Ovary (tissue), 9 donors: ENCODE measurements around the gene SMURF1. TPM values are rescaled to one million over a fixed set of nuclear protein-coding genes. Genes with fewer than 3 reads are reported as not detected.
A peak's percentile ranks its signal among the peaks of the same experiment; 100 is the strongest.

Source experiments
- DNase-seq, 5 donors: peaks; one replicate each; pipeline ENCODE4 v3.0.0-alpha.2; 2019 to 2020
- H3K27ac ChIP-seq, 2 donors: fragments of 200-600 bp; one replicate each; pipeline versions ENCODE4 v1.5.1 to v1.8.0; 2019 to 2022
- H3K27me3 ChIP-seq: fragments of 200-600 bp; one replicate; pipeline ENCODE4 v1.8.0; 2022
- H3K36me3 ChIP-seq: fragments of 200-600 bp; sonication (generic); one replicate; pipeline ENCODE4 v1.5.1; 2019
- H3K4me1 ChIP-seq: one replicate; pipeline ENCODE4 v1.8.1; 2013; ENCODE audit warnings: mild to moderate bottlenecking, moderate library complexity; ENCODE audit not compliant: insufficient read depth
- H3K4me3 ChIP-seq: fragments of 200-600 bp; sonication (generic); one replicate; pipeline ENCODE4 v1.5.1; 2017
- H3K9me3 ChIP-seq, 2 donors: fragments of 200-600 bp in 1 of 2; sonication (generic) in 1 of 2; one replicate each; pipeline versions ENCODE4 v1.5.1 to v1.8.1; 2013 to 2019; ENCODE audit warnings: mild to moderate bottlenecking in 1 of 2, moderate library complexity in 1 of 2
- CTCF ChIP-seq, 3 donors: fragments of 450-650 bp in 2 of 3; fragments of 200-600 bp in 1 of 3; IDR thresholded peaks; one replicate each; pipeline versions ENCODE4 v1.5.1 to v1.8.0; 2016 to 2022; ENCODE audit warnings: antibody characterized with exemption in 3 of 3, mild to moderate bottlenecking in 1 of 3
- EP300 ChIP-seq: sonication (generic); formaldehyde crosslinking; IDR thresholded peaks from one replicate; pipeline ENCODE4 v1.6.1; 2017; ENCODE audit warnings: antibody characterized with exemption
- POLR2A ChIP-seq: fragments of 450-650 bp; IDR thresholded peaks from one replicate; pipeline ENCODE4 v1.6.1; 2017; ENCODE audit warnings: antibody characterized with exemption, mild to moderate bottlenecking, moderate library complexity
- WGBS, 3 donors: extraction: QIAGEN DNeasy Blood & Tissue Kit in 1 of 3; methylation state at CpG; one replicate each; pipeline versions ENCODE4 v1.1.5 to v1.1.7; 2013 to 2017; 5-methylcytosine and 5-hydroxymethylcytosine counted together
- intact Hi-C, 4 donors: fragments of 100-400 bp; cut with DNase I; formaldehyde crosslinking; loops; one replicate each; pipeline versions ENCODE4 v1.11.0 to v1.15.1; 2022 to 2023
- polyA plus RNA-seq, 2 donors: library from polyadenylated mRNA; stranded (reverse); fragments of 200-250 nt in 1 of 2; fragments of 350-450 nt in 1 of 2; fragmentation: Illumina TruSeq in 1 of 2; extraction: RNeasy Lipid Tissue Mini Kit (QIAGEN cat#74804) in 1 of 2; gene quantifications; one replicate each; pipeline ENCODE4 v1.2.3, GENCODE V29; 2013 to 2014
- total RNA-seq, 7 donors: library from RNA; depleted of rRNA in 2 of 7; stranded (reverse); fragments of >200 nt in 2 of 7; fragmentation: NEBNext Ultra II Directional in 3 of 7; extraction: Animal tissue kit (Norgen Biotek cat#: 25700) in 3 of 7; gene quantifications; one replicate each; pipeline versions ENCODE4 v1.1.0 to v1.2.4, GENCODE V29; 2016 to 2023
- donor health status: DM: no; HTN: no; CAD: no; lungs with moderate emphysema.
- donor health status: DM: no; HTN: no; CAD: no.
- donor health status: Bipolar disorder and iron deficiency.
- donor health status: DM: yes; HTN: yes; CAD: no.
- donor health status: DM: no; HTN: no; CAD: no.
- donor health status: DM: yes; HTN: yes; CAD: no.

SMURF1 gene
- total and polyA plus RNA-seq, 9 donors: 15.1 to 40.3 (median 27.2) TPM

GRCh38 chr7:99096124-99096887 is 47.6 kb downstream of the SMURF1 start:
- H3K4me3 ChIP-seq: no peak overlapping the region
- H3K4me1 ChIP-seq: peaks cover 15% of the 10 kb centered on the region
- WGBS, 3 donors: 31 to 41% (median 31%) methylated on average over 6 of the region's 6 CpGs
- peak overlapping the region; percentile 79 to 90 for H3K27ac ChIP-seq
- H3K27me3 ChIP-seq: no peaks in the 10 kb centered on the region
- no peaks in the 10 kb centered on the region for H3K36me3 ChIP-seq
- TF ChIP-seq POLR2A (no peak), EP300 (no peak), CTCF (IDR thresholded peaks at IDR 0.05) (no peak)
- intact Hi-C loops: loop anchor here in 1 of 4 donors (5.0 kb wide), 1 partner anchor 46 kb away; the partner anchor contains the start of gene SMURF1
- DNase-seq: peak in 2 of 5 donors; percentile 41
- no peaks in the 10 kb centered on the region for H3K9me3 ChIP-seq

DNA sequence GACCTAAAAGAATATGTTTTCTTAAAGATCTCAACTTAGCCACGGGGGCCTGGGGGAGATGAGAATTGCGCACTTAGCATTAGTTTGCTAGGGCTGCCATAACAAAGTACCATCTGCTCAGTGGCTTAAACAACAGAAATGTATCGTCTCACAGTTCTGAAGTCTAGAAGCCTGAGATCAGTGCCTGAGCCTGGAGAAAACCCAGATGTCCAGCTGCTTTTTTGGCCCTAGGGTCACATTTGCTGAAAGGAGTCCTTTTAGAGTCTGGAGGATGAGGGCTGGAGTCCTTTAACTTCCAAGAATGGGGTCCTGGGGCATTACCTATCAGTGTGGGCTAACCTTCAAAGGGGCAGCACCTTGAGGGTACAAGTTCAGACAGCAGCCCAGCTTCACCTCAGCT is 48.2 kb downstream of the SMURF1 start:
- H3K36me3 ChIP-seq: no peaks in the 10 kb centered on the region
- H3K4me3 ChIP-seq: no peak overlapping the region
- peak; percentile 64 to 71 (median 65) for DNase-seq
- H3K4me1 ChIP-seq: peaks cover 15% of the 10 kb centered on the region
- intact Hi-C loops: loop anchor here in 1 of 4 donors (5.0 kb wide), 1 partner anchor 47 kb away; the partner anchor contains the start of gene SMURF1
- peak overlapping the region; percentile 79 to 90 for H3K27ac ChIP-seq
- 10 to 25% (median 14%) methylated on average over 3 of the region's 3 CpGs for WGBS, 3 donors
- H3K9me3 ChIP-seq: no peaks in the 10 kb centered on the region
- no peak for TF ChIP-seq CTCF (IDR thresholded peaks at IDR 0.05)
- no peaks in the 10 kb centered on the region for H3K27me3 ChIP-seq

DNA sequence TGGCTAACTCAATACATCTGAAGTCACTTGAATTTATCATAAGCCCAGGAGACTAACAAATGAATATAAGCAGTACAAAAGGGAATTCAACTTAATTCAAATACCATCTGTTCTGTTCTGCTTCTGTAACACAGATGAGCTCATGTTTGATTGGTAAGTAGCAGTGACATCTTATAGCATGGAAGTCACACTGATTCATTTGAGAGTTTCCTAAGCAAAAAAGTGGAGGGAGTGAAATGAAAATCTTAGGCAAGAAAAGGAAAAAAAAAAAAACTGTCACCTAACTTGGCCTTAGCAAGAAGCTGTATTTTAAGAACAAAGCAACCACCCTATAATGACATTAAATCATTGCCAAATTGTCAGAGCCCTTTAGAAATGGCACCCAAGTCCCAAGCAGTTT is 49.5 kb downstream of the SMURF1 start:
- no peaks in the 10 kb centered on the region for H3K9me3 ChIP-seq
- no peak for DNase-seq
- peaks cover 14% of the 10 kb centered on the region for H3K4me1 ChIP-seq
- peak overlapping the region in 1 of 2 donors; percentile 90 for H3K27ac ChIP-seq
- intact Hi-C loops: no loop called here
- no peak overlapping the region for H3K4me3 ChIP-seq
- H3K36me3 ChIP-seq: no peaks in the 10 kb centered on the region
- no peaks in the 10 kb centered on the region for H3K27me3 ChIP-seq
- TF ChIP-seq EP300: no peak
- TF ChIP-seq POLR2A: no peak
- no peak for TF ChIP-seq CTCF (IDR thresholded peaks at IDR 0.05)

GRCh38 chr7:99092064-99092720 is 51.7 kb downstream of the SMURF1 start:
- no peaks in the 10 kb centered on the region for H3K36me3 ChIP-seq
- no peak overlapping the region for H3K27ac ChIP-seq
- 87 to 92% (median 91%) methylated on average over 11 of the region's 11 CpGs for WGBS, 3 donors
- no peak for DNase-seq
- intact Hi-C loops: no loop called here
- H3K27me3 ChIP-seq: no peaks in the 10 kb centered on the region
- TF ChIP-seq EP300 (no peak), POLR2A (no peak), CTCF (IDR thresholded peaks at IDR 0.05) (no peak)
- H3K4me1 ChIP-seq: peaks cover 12% of the 10 kb centered on the region
- no peak overlapping the region for H3K4me3 ChIP-seq
- no peaks in the 10 kb centered on the region for H3K9me3 ChIP-seq
